H1 (cell line): ENCODE results near the gene CLPTM1L. TPM values are rescaled to one million over a fixed set of nuclear protein-coding genes. Genes with fewer than 3 reads are reported as not detected.
"Not testable (repeated sequence)": the region's sequence is repeated elsewhere in the genome, so short reads cannot be mapped to it uniquely, and the experiment has no call there.

Experiments used
- CTCF ChIA-PET: fragments of 300-600 bp; sonication (Branson Sonifier 250); formaldehyde crosslinking; loops from one replicate; lab custom pipeline; 2021; ENCODE audit not compliant: partially characterized antibody; lab: Charles Lee
- POLR2A ChIA-PET: fragments of 300-600 bp; sonication (Branson Sonifier 250); formaldehyde crosslinking; loops from one replicate; lab custom pipeline; 2021; ENCODE audit warnings: inconsistent platforms; ENCODE audit not compliant: partially characterized antibody; lab: Charles Lee
- DNase-seq, 2 experiments: peaks; one replicate each; pipeline versions ENCODE4 v3.0.0 to v3.0.0-alpha.2; 2010 to 2022; ENCODE audit warnings: low spot score in 2 of 2, low read depth in 1 of 2, mixed read lengths in 1 of 2
- FAIRE-seq: peaks from 2 replicates; lab custom pipeline; 2011; peaks lifted over from hg19 to GRCh38; lab: Jason Lieb, UNC
- H2AFZ ChIP-seq: 2 replicates; pipeline ENCODE4 v1.8.1; 2012; ENCODE audit warnings: low read length, inconsistent platforms
- H2AK5ac ChIP-seq: 2 replicates; pipeline ENCODE4 v1.6.1; 2013; ENCODE audit warnings: low read depth, low read length
- H2BK120ac ChIP-seq: replicated peaks from 2 replicates; pipeline ENCODE3; 2013; ENCODE audit warnings: low read depth, low read length, inconsistent platforms
- H2BK12ac ChIP-seq: 2 replicates; pipeline ENCODE4 v1.6.1; 2013; ENCODE audit warnings: low read depth, low read length
- H2BK15ac ChIP-seq: 2 replicates; pipeline ENCODE4 v1.6.1; 2013; ENCODE audit warnings: low read length
- H2BK20ac ChIP-seq: 2 replicates; pipeline ENCODE4 v1.6.1; 2013; ENCODE audit warnings: low read length
- H2BK5ac ChIP-seq: 2 replicates; pipeline ENCODE4 v1.6.1; 2013; ENCODE audit warnings: low read depth, low read length
- H3K14ac ChIP-seq: 2 replicates; pipeline ENCODE4 v1.6.1; 2013; ENCODE audit warnings: inconsistent platforms; ENCODE audit not compliant: insufficient read length
- H3K18ac ChIP-seq: 2 replicates; pipeline ENCODE4 v1.6.1; 2013; ENCODE audit warnings: low read length; ENCODE audit errors: extremely low read depth
- H3K23ac ChIP-seq: 2 replicates; pipeline ENCODE4 v1.6.1; 2013; ENCODE audit warnings: inconsistent platforms; ENCODE audit not compliant: insufficient read length
- H3K23me2 ChIP-seq: 2 replicates; pipeline ENCODE4 v1.6.1; 2013; ENCODE audit warnings: low read depth, low read length
- H3K27ac ChIP-seq: 2 replicates; pipeline ENCODE4 v1.6.1; 2011; ENCODE audit warnings: low read depth, low read length, inconsistent platforms
- H3K27me3 ChIP-seq, 4 experiments: replicated peaks in 1 of 4; 1 replicate in 1 of 4; 2 replicates in 3 of 4; pipeline versions ENCODE4 v1.6.1 to v1.8.1; 2011 to 2013; ENCODE audit warnings: low read length in 3 of 4, mild to moderate bottlenecking in 3 of 4, inconsistent platforms in 2 of 4, mixed read lengths in 2 of 4, moderate library complexity in 1 of 4; ENCODE audit not compliant: control insufficient read depth in 3 of 4, insufficient read depth in 3 of 4; ENCODE audit errors: extremely low read depth in 1 of 4
- H3K36me3 ChIP-seq, 4 experiments: 2 replicates each; pipeline versions ENCODE4 v1.6.1 to v1.8.1; 2011 to 2013; ENCODE audit warnings: mild to moderate bottlenecking in 4 of 4, low read length in 3 of 4, moderate library complexity in 2 of 4, control low read depth in 1 of 4, inconsistent platforms in 1 of 4; ENCODE audit not compliant: insufficient read depth in 4 of 4, control insufficient read depth in 2 of 4
- H3K4ac ChIP-seq: replicated peaks from 2 replicates; pipeline ENCODE3; 2013; ENCODE audit warnings: low read length, low read depth, mixed read lengths, inconsistent platforms; ENCODE audit not compliant: insufficient read length
- H3K4me1 ChIP-seq, 4 experiments: replicated peaks in 1 of 4; 1 replicate in 1 of 4; 2 replicates in 3 of 4; pipeline versions ENCODE4 v1.6.1 to v1.8.1; 2011 to 2013; ENCODE audit warnings: low read length in 3 of 4, inconsistent platforms in 2 of 4, mixed read lengths in 1 of 4; ENCODE audit not compliant: insufficient read depth in 4 of 4, control insufficient read depth in 3 of 4
- H3K4me2 ChIP-seq, 2 experiments: 2 replicates each; pipeline versions ENCODE4 v1.6.1 to v1.8.1; 2011 to 2013; ENCODE audit warnings: low read depth in 2 of 2, low read length in 2 of 2, control low read depth in 1 of 2, inconsistent platforms in 1 of 2, mild to moderate bottlenecking in 1 of 2; ENCODE audit not compliant: insufficient read depth in 1 of 2
- H3K4me3 ChIP-seq, 4 experiments: fragments of 200-600, 300-600 bp in 1 of 4; sonication (generic), shearing (Covaris generic), sonication (Bioruptor Twin) in 1 of 4; 2 replicates each; pipeline versions ENCODE4 v1.5.1 to v1.8.1; 2011 to 2016; ENCODE audit warnings: low read length in 4 of 4, low read depth in 3 of 4, control low read depth in 2 of 4, inconsistent platforms in 2 of 4, mild to moderate bottlenecking in 2 of 4, mixed read lengths in 1 of 4, moderate library complexity in 1 of 4; ENCODE audit not compliant: insufficient read depth in 2 of 4; ENCODE audit errors: extremely low read depth in 1 of 4
- H3K56ac ChIP-seq: replicated peaks from 2 replicates; pipeline ENCODE3; 2013; ENCODE audit warnings: low read depth, mild to moderate bottlenecking, mixed read lengths, low read length, inconsistent platforms; ENCODE audit not compliant: insufficient read length
- H3K79me1 ChIP-seq: 2 replicates; pipeline ENCODE4 v1.6.1; 2013; ENCODE audit warnings: low read depth, low read length, control low read depth
- H3K79me2 ChIP-seq, 2 experiments: 2 replicates each; pipeline versions ENCODE4 v1.6.1 to v1.8.1; 2012 to 2013; ENCODE audit warnings: low read length in 2 of 2, mild to moderate bottlenecking in 2 of 2, inconsistent platforms in 1 of 2; ENCODE audit not compliant: insufficient read depth in 2 of 2, control insufficient read depth in 1 of 2
- H3K9ac ChIP-seq, 4 experiments: replicated peaks in 1 of 4; 1 replicate in 1 of 4; 2 replicates in 3 of 4; pipeline versions ENCODE4 v1.6.1 to v1.8.1; 2011 to 2013; ENCODE audit warnings: low read depth in 3 of 4, low read length in 3 of 4, control low read depth in 2 of 4, mild to moderate bottlenecking in 2 of 4, moderate library complexity in 2 of 4, inconsistent platforms in 1 of 4; ENCODE audit errors: extremely low read depth in 1 of 4
- H3K9me3 ChIP-seq, 2 experiments: 2 replicates each; pipeline versions ENCODE4 v1.6.1 to v1.8.1; 2012 to 2013; ENCODE audit warnings: mild to moderate bottlenecking in 2 of 2, moderate library complexity in 2 of 2, control low read depth in 1 of 2, inconsistent platforms in 1 of 2, low read depth in 1 of 2, low read length in 1 of 2, mixed read lengths in 1 of 2; ENCODE audit not compliant: insufficient read depth in 2 of 2
- H4K20me1 ChIP-seq, 2 experiments: replicated peaks in 1 of 2; 2 replicates each; pipeline versions ENCODE3 to v1.8.1; 2011 to 2013; ENCODE audit warnings: inconsistent platforms in 2 of 2, low read length in 2 of 2, mild to moderate bottlenecking in 1 of 2; ENCODE audit not compliant: insufficient read depth in 2 of 2, control insufficient read depth in 1 of 2
- H4K5ac ChIP-seq: 2 replicates; pipeline ENCODE4 v1.6.1; 2013; ENCODE audit warnings: low read length, low read depth, mixed read lengths, inconsistent platforms; ENCODE audit not compliant: insufficient read length
- H4K8ac ChIP-seq: 2 replicates; pipeline ENCODE4 v1.8.0; 2013; ENCODE audit warnings: mild to moderate bottlenecking, moderate library complexity, low read length, inconsistent platforms; ENCODE audit not compliant: insufficient read depth; ENCODE audit errors: extremely low read depth
- H4K91ac ChIP-seq: replicated peaks from 2 replicates; pipeline ENCODE3; 2013; ENCODE audit warnings: low read length, mixed read lengths, inconsistent platforms; ENCODE audit not compliant: insufficient read length
- WGBS, 2 experiments: shearing (Covaris generic) in 1 of 2; methylation state at CpG; one replicate each; pipeline versions ENCODE4 v1.1.6 to v1.1.7; 2013 to 2015; ENCODE audit warnings: low lambda C conversion rate in 2 of 2, mixed read lengths in 2 of 2, inconsistent platforms in 1 of 2, low coverage in 1 of 2, missing lambda C conversion rate in 1 of 2; ENCODE audit not compliant: insufficient replicate concordance in 2 of 2, insufficient coverage in 1 of 2, insufficient read length in 1 of 2; ENCODE audit errors: extremely low coverage in 1 of 2, missing lambda C conversion rate in 1 of 2; 5-methylcytosine and 5-hydroxymethylcytosine counted together
- polyA plus RNA-seq, 7 experiments: library from polyadenylated mRNA; depleted of rRNA in 3 of 7; stranded (reverse) in 5 of 7; unstranded in 2 of 7; fragments of >200 nt in 5 of 7; fragments of 200-250 nt in 2 of 7; gene quantifications; 1 replicate in 5 of 7; 2 replicates in 1 of 7; 4 replicates in 1 of 7; pipeline versions ENCODE4 v1.2.1 to v1.2.3, GENCODE V29; 2011 to 2013; ENCODE audit warnings: missing spikeins in 2 of 7, mixed read lengths in 2 of 7
- total RNA-seq: library from RNA; stranded (reverse); fragmentation: NEBNext Ultra II Directional; extraction: Animal tissue kit (Norgen Biotek cat#: 25700); gene quantifications from 2 replicates; pipeline ENCODE4 v1.2.1, GENCODE V29; 2021

Gene CLPTM1L
- total and polyA plus RNA-seq, 2 of the 8 experiments (the other 6 are each of a cell fraction or from before 2014, with no cell fraction given): 102 to 119 TPM

- not testable (repeated sequence) for H3K4ac ChIP-seq, H3K4me1 ChIP-seq, H2BK12ac ChIP-seq, H3K18ac ChIP-seq, H4K91ac ChIP-seq, H3K9me3 ChIP-seq, H2BK120ac ChIP-seq, H2BK20ac ChIP-seq, H3K23ac ChIP-seq, FAIRE-seq, DNase-seq, H2AK5ac ChIP-seq, H2BK15ac ChIP-seq, H4K8ac ChIP-seq, H3K27ac ChIP-seq, H3K4me3 ChIP-seq, H3K36me3 ChIP-seq, H3K4me2 ChIP-seq, H3K23me2 ChIP-seq, H3K27me3 ChIP-seq, H3K79me1 ChIP-seq, H2AFZ ChIP-seq, H3K9ac ChIP-seq, H3K14ac ChIP-seq, H4K5ac ChIP-seq, H3K56ac ChIP-seq, H2BK5ac ChIP-seq
- POLR2A ChIA-PET: interaction anchor here (0.6 to 1.0 kb wide), 3 partner anchors 10 to 25 kb away, joined by 3 to 4 read pairs (median 3); partner anchors contain the start of gene TERT
- CTCF ChIA-PET: interaction anchor here (0.6 to 1.6 kb wide), 8 partner anchors 9 to 184 kb away, joined by 3 to 5 read pairs (median 3); no protein-coding TSS in a partner anchor
- Histone ChIP-seq H4K20me1 (peaks cover 6 to 12% of the 10 kb centered on the region in 2 experiments), H3K79me2 (peaks cover 0 to 30% of the 10 kb centered on the region in 2 experiments; a peak in 3 of 4 replicates)
- 95% methylated on average over 19 of the region's 27 CpGs; no CpG with 5 or more reads in 1 of the 2 experiments for WGBS, 2 experiments
Measured at GRCh38 chr5:1284336-1284970, 60.4 kb downstream of the CLPTM1L start.
